Limb (tissue), 2 donors: ENCODE results near the gene PAQR7.

Source experiments
- DNase-seq, 2 donors: peaks; one replicate each; pipeline ENCODE4 v3.0.0-alpha.2; 2016; ENCODE audit errors: extremely low spot score in 2 of 2

Gene PAQR7

GRCh38 chr1:25817840-25818501 lies 57.5 kb downstream of the PAQR7 start:
- no peak for DNase-seq

- peak in 1 of 2 donors; percentile 34 for DNase-seq
Observed at GRCh38 chr1:25816112-25816718, 59.3 kb downstream of the PAQR7 start.

DNA sequence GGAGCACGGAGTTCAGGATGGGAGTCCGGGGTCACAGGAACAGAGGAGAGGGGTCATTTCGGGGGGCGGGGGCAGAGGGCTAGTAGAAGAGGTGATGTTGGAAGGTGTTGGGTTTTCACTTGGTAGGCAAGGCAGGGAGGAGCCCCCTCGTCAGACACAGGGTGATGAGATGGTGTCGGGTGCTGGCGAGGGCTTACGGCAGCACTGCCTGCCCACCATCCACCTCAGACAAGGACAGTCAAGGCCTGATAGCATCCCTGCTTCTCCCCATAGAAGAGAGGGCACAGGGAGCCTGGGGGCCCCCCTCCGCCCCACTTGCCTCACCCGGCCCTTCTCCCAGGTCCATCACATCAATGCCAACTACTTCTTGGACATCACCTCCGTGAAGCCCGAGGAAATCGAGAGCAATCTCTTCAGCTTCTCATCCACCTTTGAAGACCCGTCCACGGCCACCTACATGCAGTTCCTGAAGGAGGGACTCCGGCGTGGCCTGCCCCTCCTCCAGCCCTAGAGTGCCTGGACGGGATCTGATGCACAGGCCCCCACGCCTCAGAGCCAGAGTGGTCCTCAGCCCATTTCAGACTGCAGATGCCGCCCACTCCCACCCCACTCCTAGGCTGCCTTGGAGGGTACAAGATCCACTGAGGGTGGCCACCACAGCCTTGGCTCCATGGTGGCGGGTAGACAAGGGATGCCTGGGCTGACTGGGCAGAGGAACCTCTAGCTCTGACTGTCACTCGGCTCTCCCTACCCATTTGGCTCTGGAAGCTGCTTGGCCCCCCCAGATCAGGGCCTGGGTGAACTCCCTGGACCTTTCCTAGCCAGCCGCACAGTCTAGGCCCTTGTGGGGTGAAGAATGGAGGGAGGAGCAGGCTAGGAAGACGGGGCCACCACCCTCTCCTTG lies 60.0 kb downstream of the PAQR7 start:
- no peak for DNase-seq

DNA sequence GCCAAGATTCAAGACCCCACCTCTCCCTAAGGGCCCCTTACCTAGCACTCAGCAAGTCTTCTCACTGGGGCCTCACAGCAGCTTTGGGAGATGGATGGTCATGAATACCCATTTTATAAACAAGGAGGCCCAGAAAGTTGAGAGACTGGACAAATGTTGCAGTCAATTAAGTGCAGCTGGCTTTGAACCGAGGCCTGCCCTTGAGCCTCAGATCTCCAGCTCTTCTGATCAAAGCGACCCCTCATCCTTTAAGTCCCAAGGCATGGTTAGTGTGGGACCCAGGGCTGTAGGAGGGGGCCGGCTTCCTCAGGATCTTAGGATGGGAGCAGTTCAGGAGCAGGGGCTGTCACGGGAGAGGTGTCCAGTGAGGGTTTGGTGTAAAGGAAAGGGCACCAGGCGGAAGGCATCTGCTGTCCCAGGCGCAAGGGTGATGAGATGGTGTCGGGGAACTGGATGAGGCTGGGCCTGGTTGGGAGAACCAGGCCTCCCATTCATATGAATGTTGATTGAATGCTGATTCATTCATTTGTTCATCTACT lies 60.9 kb downstream of the PAQR7 start:
- DNase-seq = no peak

DNA sequence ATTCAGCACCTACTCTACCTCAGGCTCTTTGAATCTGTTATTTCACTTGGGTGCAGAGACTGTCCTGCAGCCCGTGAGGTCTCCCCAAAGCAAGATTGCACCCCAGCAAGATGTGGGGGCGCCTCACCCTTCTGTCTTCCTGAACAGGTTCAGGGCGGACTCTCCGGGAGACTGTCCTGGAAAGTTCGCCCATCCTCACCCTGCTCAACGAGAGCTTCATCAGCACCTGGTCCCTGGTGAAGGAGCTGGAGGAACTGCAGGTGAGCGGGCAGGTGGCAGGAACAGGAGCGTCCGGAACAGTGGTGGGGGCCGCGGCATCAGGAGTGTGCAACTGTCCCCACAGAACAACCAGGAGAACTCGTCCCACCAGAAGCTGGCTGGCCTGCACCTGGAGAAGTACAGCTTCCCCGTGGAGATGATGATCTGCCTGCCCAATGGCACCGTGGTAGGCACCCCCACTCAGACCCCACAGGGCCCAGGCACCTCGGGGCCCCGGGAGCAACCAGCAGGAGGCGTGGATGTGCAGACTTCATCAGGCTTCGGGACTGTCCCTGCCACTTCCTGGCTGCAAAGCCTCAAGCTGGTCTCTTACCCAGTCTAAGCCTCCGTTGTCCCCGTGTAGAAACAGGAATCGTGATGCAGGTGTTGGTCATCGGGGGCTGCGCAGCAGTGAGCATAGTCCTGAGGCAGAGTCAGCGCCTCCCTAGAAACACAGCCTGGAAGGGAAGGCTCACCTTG lies 61.6 kb downstream of the PAQR7 start:
- no peak for DNase-seq

DNA sequence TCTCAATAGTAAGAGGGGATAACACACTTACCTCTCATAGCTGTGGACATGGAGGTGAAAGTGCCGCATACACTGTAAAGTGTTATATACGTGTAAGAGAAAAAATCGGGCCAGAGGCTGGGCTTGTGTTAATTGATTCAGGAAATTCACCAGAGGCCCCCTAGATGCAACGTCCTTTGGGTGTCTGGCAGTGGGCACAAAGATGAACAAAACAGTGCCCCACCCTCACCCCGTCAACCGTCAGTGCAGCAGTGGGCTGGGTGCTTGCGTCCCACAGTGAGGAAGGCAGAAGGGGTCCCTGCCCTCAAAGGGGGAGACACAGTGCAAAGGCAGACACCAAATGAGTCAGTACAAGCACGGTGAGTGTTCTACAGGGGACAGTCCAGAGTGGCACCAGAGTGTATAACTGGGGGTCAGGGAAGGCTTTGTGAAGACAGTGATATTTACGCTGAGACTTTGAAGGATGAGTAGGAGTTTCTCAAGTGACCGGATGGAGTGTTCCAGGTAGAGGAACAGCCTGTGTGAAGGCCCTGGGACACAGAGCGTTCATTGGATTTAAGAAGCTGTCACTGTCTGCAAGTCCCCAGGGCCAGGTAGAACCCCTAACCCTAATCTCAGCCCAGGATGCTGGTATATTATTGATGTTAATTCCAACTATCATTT lies 62.3 kb downstream of the PAQR7 start:
- no peak for DNase-seq
